ENCODE results near the gene SGCA. TPM values are rescaled to one million over a fixed set of nuclear protein-coding genes. Genes with fewer than 3 reads are reported as not detected.

SGCA gene
- total RNA-seq, 2 donors from 2014 or later = 1.3 TPM; not detected in 1

GRCh38 chr17:50188531-50188920 is 22.7 kb downstream of the SGCA start:
- H3K27me3 ChIP-seq = no peaks in the 10 kb centered on the region
- H3K36me3 ChIP-seq (replicated peaks in 1 of 2; ENCODE audit: insufficient read depth in 1 of 2, low read depth in 2 of 2) = no peaks in the 10 kb centered on the region
- no peaks in the 10 kb centered on the region for H3K9me3 ChIP-seq
- TF ChIP-seq CTCF (IDR thresholded peaks at IDR 0.05) (no peak), POLR2A (IDR thresholded peaks at IDR 0.05) (no peak)
- ATAC-seq (no peak), DNase-seq (no peak)
- H3K4me3 ChIP-seq = no peak overlapping the region
- H3K4me1 ChIP-seq = no peaks in the 10 kb centered on the region
- WGBS, 2 donors = 62 to 67% methylated on average over 10 to 13 of the region's 13 CpGs
- intact Hi-C loops (cut with DNase I) = no loop called here
- H3K27ac ChIP-seq = no peak overlapping the region

- H3K4me1 ChIP-seq = no peaks in the 10 kb centered on the region
- no peaks in the 10 kb centered on the region for H3K9me3 ChIP-seq
- intact Hi-C loops (cut with DNase I) = no loop called here
- ATAC-seq = no peak
- 69 to 76% methylated on average over 6 to 11 of the region's 11 CpGs for WGBS, 2 donors
- no peak for DNase-seq
- no peaks in the 10 kb centered on the region for H3K36me3 ChIP-seq (replicated peaks in 1 of 2; ENCODE audit: insufficient read depth in 1 of 2, low read depth in 2 of 2)
- no peak overlapping the region for H3K27ac ChIP-seq
- no peaks in the 10 kb centered on the region for H3K27me3 ChIP-seq
- H3K4me3 ChIP-seq = no peak overlapping the region
- no peak for TF ChIP-seq CTCF (IDR thresholded peaks at IDR 0.05)
- no peak for TF ChIP-seq POLR2A (IDR thresholded peaks at IDR 0.05)
Measured at GRCh38 chr17:50188921-50189549, 23.2 kb downstream of the SGCA start.

- Histone ChIP-seq H3K27ac (no peak overlapping the region), H3K36me3 (replicated peaks in 1 of 2; ENCODE audit: insufficient read depth in 1 of 2, low read depth in 2 of 2) (no peaks in the 10 kb centered on the region), H3K27me3 (no peaks in the 10 kb centered on the region), H3K4me1 (no peaks in the 10 kb centered on the region), H3K9me3 (no peaks in the 10 kb centered on the region), H3K4me3 (no peak overlapping the region)
- ATAC-seq = no peak
- no peak for TF ChIP-seq CTCF (IDR thresholded peaks at IDR 0.05)
- TF ChIP-seq POLR2A (IDR thresholded peaks at IDR 0.05) = no peak
- 74 to 81% methylated on average over 3 to 20 of the region's 20 CpGs for WGBS, 2 donors
- intact Hi-C loops (cut with DNase I) = no loop called here
- no peak for DNase-seq
Measured at GRCh38 chr17:50189550-50190292, 23.9 kb downstream of the SGCA start.

- H3K4me3 ChIP-seq = no peak overlapping the region
- H3K36me3 ChIP-seq (replicated peaks in 1 of 2; ENCODE audit: insufficient read depth in 1 of 2, low read depth in 2 of 2) = no peaks in the 10 kb centered on the region
- DNase-seq (no peak), ATAC-seq (no peak)
- H3K4me1 ChIP-seq = no peaks in the 10 kb centered on the region
- H3K9me3 ChIP-seq = no peaks in the 10 kb centered on the region
- no peak overlapping the region for H3K27ac ChIP-seq
- H3K27me3 ChIP-seq = no peaks in the 10 kb centered on the region
- no peak for TF ChIP-seq CTCF (IDR thresholded peaks at IDR 0.05)
- no peak for TF ChIP-seq POLR2A (IDR thresholded peaks at IDR 0.05)
- 81 to 83% methylated on average over 8 of the region's 8 CpGs for WGBS, 2 donors
- intact Hi-C loops (cut with DNase I) = no loop called here
Measured at GRCh38 chr17:50190293-50190602, 24.4 kb downstream of the SGCA start.

Data from body of pancreas (tissue), 4 donors.